ENCODE data around the gene FGF18.

Gene FGF18

GRCh38 chr5:171424726-171425125 is 5.3 kb downstream of the FGF18 start:
- DNase-seq = no peak

GRCh38 chr5:171425596-171426244 is 6.3 kb downstream of the FGF18 start:
- DNase-seq = no peak

- no peak for DNase-seq
These were observed 6.8 kb downstream of the FGF18 start for GRCh38 chr5:171426266-171426665.

- no peak for DNase-seq
These were observed 7.2 kb downstream of the FGF18 start for GRCh38 chr5:171426680-171427079.

- DNase-seq = no peak
These were observed 8.1 kb downstream of the FGF18 start for GRCh38 chr5:171427318-171428167.

- DNase-seq = no peak
These were observed 8.8 kb downstream of the FGF18 start for GRCh38 chr5:171428168-171428696.

- DNase-seq = no peak
These were observed 9.5 kb downstream of the FGF18 start for GRCh38 chr5:171428809-171429542.

GRCh38 chr5:171429543-171429910 is 10.1 kb downstream of the FGF18 start:
- DNase-seq = no peak

- no peak for DNase-seq
These were observed 11.9 kb downstream of the FGF18 start for GRCh38 chr5:171431251-171431777.

GRCh38 chr5:171432076-171432475 is 12.6 kb downstream of the FGF18 start:
- no peak for DNase-seq

- no peak for DNase-seq
These were observed 13.3 kb downstream of the FGF18 start for GRCh38 chr5:171432583-171433351.

GRCh38 chr5:171433352-171433698 is 13.9 kb downstream of the FGF18 start:
- DNase-seq = no peak

- no peak for DNase-seq
These were observed 14.7 kb downstream of the FGF18 start for GRCh38 chr5:171433982-171434676.

- no peak for DNase-seq
These were observed 15.4 kb downstream of the FGF18 start for GRCh38 chr5:171434874-171435273.

- DNase-seq = no peak
These were observed 16.5 kb downstream of the FGF18 start for GRCh38 chr5:171435908-171436307.

GRCh38 chr5:171436804-171437285 is 17.4 kb downstream of the FGF18 start:
- DNase-seq = no peak

- DNase-seq = no peak
These were observed 17.9 kb downstream of the FGF18 start for GRCh38 chr5:171437286-171437821.

GRCh38 chr5:171438738-171439137 is 19.3 kb downstream of the FGF18 start:
- DNase-seq = no peak

GRCh38 chr5:171441246-171441791 is 21.9 kb downstream of the FGF18 start:
- DNase-seq = no peak

GRCh38 chr5:171442287-171443042 is 23.0 kb downstream of the FGF18 start:
- DNase-seq = no peak
